ENCODE data around the gene HADHA.

HADHA gene

GRCh38 chr2:26144953-26145680, 99.3 kb downstream of the HADHA start:
- H4K20me1 ChIP-seq (ENCODE audit: insufficient read depth, low read length) = no peaks in the 10 kb centered on the region
- peaks cover 15% of the 10 kb centered on the region for H3K4me1 ChIP-seq (ENCODE audit: low read length)
- peak overlapping the region; percentile 75 for H2AFZ ChIP-seq (ENCODE audit: low read depth, low read length)
- H3K4me3 ChIP-seq (ENCODE audit: low read length) = peak overlapping the region; percentile 67
- no peaks in the 10 kb centered on the region for H3K79me2 ChIP-seq (ENCODE audit: low read length)
- peak overlapping the region; percentile 32 for H3K9ac ChIP-seq (ENCODE audit: low read length)
- no peaks in the 10 kb centered on the region for H3K27me3 ChIP-seq (ENCODE audit: low read depth, low read length)
- peak overlapping the region; percentile 66 for H3K4me2 ChIP-seq (ENCODE audit: low read length)
- TF ChIP-seq CTCF (IDR thresholded peaks at IDR 0.05; ENCODE audit: low read depth, low read length) (peak; percentile 91), EZH2phosphoT487 (IDR thresholded peaks at IDR 0.05; ENCODE audit: low read depth) (no peak)
- H3K27ac ChIP-seq (ENCODE audit: low read length) = no peak overlapping the region
- no peaks in the 10 kb centered on the region for H3K36me3 ChIP-seq (replicated peaks; ENCODE audit: low read depth, low read length)
- no peaks in the 10 kb centered on the region for H3K9me3 ChIP-seq (ENCODE audit: insufficient read depth, low read length)

- no peak overlapping the region for H3K4me2 ChIP-seq (ENCODE audit: low read length)
- no peak overlapping the region for H2AFZ ChIP-seq (ENCODE audit: low read depth, low read length)
- peaks cover 15% of the 10 kb centered on the region for H3K4me1 ChIP-seq (ENCODE audit: low read length)
- H3K27ac ChIP-seq (ENCODE audit: low read length) = no peak overlapping the region
- no peaks in the 10 kb centered on the region for H3K27me3 ChIP-seq (ENCODE audit: low read depth, low read length)
- no peaks in the 10 kb centered on the region for H3K9me3 ChIP-seq (ENCODE audit: insufficient read depth, low read length)
- no peaks in the 10 kb centered on the region for H4K20me1 ChIP-seq (ENCODE audit: insufficient read depth, low read length)
- no peak overlapping the region for H3K4me3 ChIP-seq (ENCODE audit: low read length)
- no peaks in the 10 kb centered on the region for H3K36me3 ChIP-seq (replicated peaks; ENCODE audit: low read depth, low read length)
- no peaks in the 10 kb centered on the region for H3K79me2 ChIP-seq (ENCODE audit: low read length)
- TF ChIP-seq EZH2phosphoT487 (IDR thresholded peaks at IDR 0.05; ENCODE audit: low read depth) (no peak), CTCF (IDR thresholded peaks at IDR 0.05; ENCODE audit: low read depth, low read length) (no peak)
- H3K9ac ChIP-seq (ENCODE audit: low read length) = no peak overlapping the region
Measured at GRCh38 chr2:26144031-26144430, 100.4 kb downstream of the HADHA start.

DNA sequence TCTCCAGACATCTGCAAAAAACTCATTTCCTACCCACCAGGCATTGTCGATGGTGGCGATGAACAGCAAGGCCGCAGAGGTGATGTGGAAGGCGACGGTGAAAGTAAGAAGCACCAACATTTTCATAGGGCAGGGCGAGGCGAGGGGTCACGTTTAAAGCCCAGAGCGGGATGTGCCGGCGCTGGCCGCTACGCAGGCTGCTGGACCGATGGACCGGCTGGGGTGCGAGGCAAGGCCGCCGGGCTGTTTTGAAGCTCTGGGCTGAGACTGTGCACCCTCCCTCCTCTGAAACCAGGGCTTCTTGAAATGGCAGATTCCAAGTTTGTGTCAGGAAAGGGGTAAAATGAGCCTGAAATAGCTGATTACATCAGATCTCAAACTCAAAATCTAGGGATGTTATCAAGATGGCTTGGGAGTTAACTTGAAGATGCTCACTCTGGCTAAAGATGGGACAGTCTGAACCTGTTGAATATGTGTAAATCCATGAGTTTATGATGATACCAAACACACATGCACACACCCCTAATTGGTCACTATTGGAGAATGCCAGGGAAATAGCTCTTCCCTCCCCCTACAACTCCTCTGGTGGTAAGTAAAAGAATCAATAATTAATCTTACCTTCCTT, 103.2 kb downstream of the HADHA start:
- H3K4me1 ChIP-seq (ENCODE audit: low read length) = peaks cover 15% of the 10 kb centered on the region
- no peak overlapping the region for H2AFZ ChIP-seq (ENCODE audit: low read depth, low read length)
- no peak overlapping the region for H3K4me2 ChIP-seq (ENCODE audit: low read length)
- no peaks in the 10 kb centered on the region for H4K20me1 ChIP-seq (ENCODE audit: insufficient read depth, low read length)
- no peaks in the 10 kb centered on the region for H3K9me3 ChIP-seq (ENCODE audit: insufficient read depth, low read length)
- H3K4me3 ChIP-seq (ENCODE audit: low read length) = no peak overlapping the region
- no peaks in the 10 kb centered on the region for H3K79me2 ChIP-seq (ENCODE audit: low read length)
- TF ChIP-seq EZH2phosphoT487 (IDR thresholded peaks at IDR 0.05; ENCODE audit: low read depth) (no peak), CTCF (IDR thresholded peaks at IDR 0.05; ENCODE audit: low read depth, low read length) (no peak)
- no peak overlapping the region for H3K9ac ChIP-seq (ENCODE audit: low read length)
- H3K36me3 ChIP-seq (replicated peaks; ENCODE audit: low read depth, low read length) = no peaks in the 10 kb centered on the region
- no peaks in the 10 kb centered on the region for H3K27me3 ChIP-seq (ENCODE audit: low read depth, low read length)
- no peak overlapping the region for H3K27ac ChIP-seq (ENCODE audit: low read length)
